GM10248 (cell line): ENCODE measurements around the gene NATD1.

Experiments
- CTCF ChIA-PET: fragments of 300-600 bp; sonication (Branson Sonifier 250); formaldehyde crosslinking; extraction: SDS; loops from one replicate; lab custom pipeline; 2021; ENCODE audit warnings: antibody characterized with exemption; lab: Yijun Ruan, JAX
- POLR2A ChIA-PET: fragments of 350-650 bp; sonication (Branson Sonifier 250); formaldehyde crosslinking; extraction: SDS; loops from one replicate; lab custom pipeline; 2020; ENCODE audit warnings: antibody characterized with exemption; lab: Yijun Ruan, JAX
- DNase-seq: peaks from one replicate; pipeline ENCODE4 v3.0.0; 2012; ENCODE audit errors: extremely low spot score
- TF ChIP-seq, protein P1 (sequence below): IDR thresholded peaks from 2 replicates; pipeline ENCODE4 v1.5.1; 2012; ENCODE audit warnings: mild to moderate bottlenecking, low read depth; ENCODE audit errors: extremely low read depth, missing control alignments, control extremely low read depth

NATD1 gene

DNA sequence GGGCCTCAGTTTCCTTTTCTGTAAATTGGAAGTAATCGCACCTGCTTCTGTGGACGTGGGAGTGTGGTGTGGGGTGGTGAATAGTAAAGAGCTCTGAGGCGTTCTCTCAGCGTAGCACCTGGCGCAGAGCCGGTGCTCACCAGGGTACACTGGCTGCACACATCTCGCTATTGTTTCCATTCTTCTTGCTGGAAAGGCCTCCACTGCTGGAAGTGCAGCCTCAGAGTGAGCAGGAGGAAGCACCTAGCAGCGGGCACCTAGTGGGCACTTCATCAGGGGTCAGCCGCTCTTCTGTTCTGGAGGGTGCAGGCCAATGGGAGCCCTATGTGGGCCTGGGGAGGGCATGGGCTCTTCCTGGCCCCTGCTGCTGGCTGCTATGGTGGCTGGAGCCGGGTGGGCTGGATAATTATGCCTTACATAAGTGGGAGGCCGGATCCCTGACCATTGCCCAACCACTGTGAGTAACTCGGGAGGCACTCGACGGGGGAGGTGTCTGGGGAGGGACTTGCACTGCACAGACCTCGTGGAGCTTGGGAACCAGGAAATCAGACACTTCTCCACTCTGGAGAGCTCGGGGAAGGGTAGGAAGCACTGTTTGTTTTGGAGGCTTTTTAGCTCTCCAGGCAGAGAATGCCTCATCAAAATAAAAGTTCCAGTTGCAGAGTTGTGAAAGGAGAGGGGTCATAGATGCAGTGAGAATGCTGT lies 33.0 kb upstream of the NATD1 start:
- DNase-seq = no peak
- TF ChIP-seq, protein P1, sequence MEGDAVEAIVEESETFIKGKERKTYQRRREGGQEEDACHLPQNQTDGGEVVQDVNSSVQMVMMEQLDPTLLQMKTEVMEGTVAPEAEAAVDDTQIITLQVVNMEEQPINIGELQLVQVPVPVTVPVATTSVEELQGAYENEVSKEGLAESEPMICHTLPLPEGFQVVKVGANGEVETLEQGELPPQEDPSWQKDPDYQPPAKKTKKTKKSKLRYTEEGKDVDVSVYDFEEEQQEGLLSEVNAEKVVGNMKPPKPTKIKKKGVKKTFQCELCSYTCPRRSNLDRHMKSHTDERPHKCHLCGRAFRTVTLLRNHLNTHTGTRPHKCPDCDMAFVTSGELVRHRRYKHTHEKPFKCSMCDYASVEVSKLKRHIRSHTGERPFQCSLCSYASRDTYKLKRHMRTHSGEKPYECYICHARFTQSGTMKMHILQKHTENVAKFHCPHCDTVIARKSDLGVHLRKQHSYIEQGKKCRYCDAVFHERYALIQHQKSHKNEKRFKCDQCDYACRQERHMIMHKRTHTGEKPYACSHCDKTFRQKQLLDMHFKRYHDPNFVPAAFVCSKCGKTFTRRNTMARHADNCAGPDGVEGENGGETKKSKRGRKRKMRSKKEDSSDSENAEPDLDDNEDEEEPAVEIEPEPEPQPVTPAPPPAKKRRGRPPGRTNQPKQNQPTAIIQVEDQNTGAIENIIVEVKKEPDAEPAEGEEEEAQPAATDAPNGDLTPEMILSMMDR = no peak
- CTCF ChIA-PET = interaction anchor here (1.4 to 3.8 kb wide), 3 partner anchors 9 to 226 kb away, joined by 5 to 36 read pairs (median 15); no protein-coding TSS in a partner anchor
- POLR2A ChIA-PET = interaction anchor here (0.7 kb wide), 1 partner anchor 11 kb away, joined by 3 read pairs; no protein-coding TSS in a partner anchor

DNA sequence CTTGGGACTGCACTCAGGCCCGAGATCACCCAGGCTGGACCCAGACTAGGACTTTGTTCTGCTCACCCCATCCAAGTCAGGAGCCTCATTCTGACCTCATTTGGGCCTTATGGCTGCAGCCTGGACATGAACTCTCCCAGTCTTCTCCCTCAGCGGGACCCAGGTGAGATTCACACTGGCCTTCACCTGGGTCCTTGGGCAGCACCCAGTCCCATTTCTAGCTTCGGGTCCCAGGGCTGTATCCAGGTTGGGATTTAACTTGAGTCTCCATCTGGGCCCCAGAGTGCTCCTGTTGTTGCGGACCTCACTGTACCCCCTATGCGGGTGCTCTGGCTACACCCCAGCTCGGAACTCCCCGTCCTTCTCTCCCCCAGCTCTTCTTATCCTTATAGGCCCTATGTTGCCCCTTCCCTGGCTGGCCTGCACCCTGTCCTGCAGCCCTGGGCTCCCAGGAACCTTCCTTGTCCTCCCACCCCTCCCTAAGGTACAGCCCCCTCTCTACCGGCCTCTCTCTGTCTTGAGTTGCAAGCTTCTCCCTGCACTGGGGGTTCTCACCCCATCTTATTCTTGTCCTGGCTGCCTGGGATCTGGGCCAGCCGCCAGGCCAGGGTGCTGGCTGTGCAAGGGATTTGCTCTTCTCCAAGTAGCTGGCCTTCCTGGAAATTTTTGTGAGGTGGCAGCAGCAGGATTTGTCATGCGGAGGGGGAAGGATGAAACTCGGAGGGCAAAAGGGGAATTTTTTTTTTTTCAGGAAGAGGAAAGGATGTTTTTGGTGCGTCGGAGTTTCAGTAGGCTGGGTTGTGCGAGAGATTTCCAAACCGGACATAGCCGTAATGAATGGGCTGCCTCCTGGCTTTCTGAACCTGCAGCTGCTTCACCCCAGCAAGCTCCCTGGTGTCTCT lies 32.2 kb upstream of the NATD1 start:
- POLR2A ChIA-PET = no interaction called here
- CTCF ChIA-PET = interaction anchor here (3.1 to 3.8 kb wide), 2 partner anchors 8 to 227 kb away, joined by 15 to 36 read pairs; no protein-coding TSS in a partner anchor
- no peak for DNase-seq
- TF ChIP-seq, protein P1 = no peak

DNA sequence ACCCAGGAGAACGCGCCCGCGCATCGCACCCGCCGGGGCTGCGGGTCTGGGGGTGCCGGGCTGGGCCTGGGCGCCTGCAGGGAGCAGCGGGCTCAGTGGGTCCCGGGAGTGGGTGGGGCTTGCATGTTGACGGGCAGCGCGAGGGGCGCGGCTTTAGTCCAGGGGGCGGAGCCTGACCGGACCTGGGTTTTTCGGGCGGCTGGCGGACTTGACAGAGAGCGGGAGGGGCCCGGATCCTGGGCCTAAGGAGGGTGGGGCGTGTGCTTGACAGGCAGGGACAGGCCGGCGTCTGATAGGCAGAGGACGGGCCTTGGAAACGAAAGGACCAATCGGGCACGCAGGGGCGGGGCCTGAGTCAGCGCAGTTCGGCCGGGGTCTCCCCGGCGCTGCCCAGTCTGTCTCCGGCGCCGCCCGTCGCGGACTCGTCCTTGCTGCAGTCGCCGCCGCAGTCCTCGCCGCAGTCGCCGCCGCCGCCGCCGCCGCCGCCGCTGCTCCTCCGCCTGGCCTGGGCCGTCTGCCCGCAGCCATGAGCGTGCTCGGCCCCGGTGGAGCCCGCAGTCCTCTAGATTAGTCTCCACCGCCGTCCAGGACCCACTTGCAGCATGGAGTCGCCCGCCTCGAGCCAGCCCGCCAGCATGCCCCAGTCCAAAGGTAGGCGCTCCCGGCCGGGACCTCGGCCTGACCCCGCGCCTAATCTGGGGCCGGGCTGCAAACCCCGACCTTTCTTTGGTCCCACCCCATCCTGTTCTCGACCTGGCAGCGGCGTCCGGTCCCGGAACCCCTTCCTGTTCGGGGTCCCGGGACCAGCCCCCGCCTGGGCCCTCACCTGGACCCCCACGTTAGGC lies 31.3 kb upstream of the NATD1 start, which contains the start of gene MAP2K3:
Gene MAP2K3, plus strand, starts transcription at position 393 of the 845 bp plus-strand sequence. Its CDS starts 210 bp downstream, at position 603.
- POLR2A ChIA-PET = no interaction called here
- CTCF ChIA-PET = interaction anchor here (0.9 to 3.8 kb wide), 2 partner anchors 7 to 228 kb away, joined by 5 to 36 read pairs; no protein-coding TSS in a partner anchor
- TF ChIP-seq, protein P1 = no peak
- DNase-seq = peak; percentile 98

DNA sequence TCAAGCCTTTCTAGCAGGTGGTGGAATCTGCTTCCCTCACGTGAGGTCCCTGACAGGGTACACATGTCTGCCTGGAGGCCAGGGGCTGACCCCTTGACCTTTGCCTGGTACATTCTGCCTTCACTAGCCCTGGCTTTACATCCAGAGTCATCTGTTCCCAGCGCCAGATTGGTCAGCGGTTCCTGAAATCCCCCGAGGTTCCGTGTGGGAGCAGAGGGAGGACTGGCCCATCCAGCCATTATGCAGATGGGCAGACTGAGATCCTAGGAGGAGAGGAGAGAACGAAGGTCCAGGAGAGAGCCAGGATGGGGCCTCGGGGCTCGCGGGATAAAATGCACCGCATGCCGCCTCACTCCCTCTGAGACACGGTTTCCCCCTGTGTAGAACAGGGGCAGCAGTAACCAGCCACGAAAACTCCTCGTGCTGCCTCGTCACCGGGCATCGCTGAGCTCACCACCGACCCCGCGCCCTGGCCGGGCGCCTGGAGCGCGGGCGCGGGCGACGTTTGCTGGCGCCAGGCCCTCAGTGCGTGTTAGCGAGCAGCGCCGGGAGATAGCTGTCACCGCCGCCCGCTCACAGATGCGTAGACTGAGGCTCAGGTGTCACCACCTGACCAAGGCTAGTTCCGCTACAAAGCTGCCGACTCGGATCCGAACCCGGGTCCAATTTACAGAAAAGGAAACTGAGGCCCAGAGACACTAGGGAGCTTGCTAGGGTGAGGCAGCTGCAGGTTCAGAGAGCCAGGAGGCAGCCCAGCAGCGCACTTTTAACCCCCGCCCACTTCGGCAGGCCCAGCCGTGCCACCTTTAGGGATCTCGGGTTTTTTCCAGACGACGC lies 30.5 kb upstream of the NATD1 start:
- ChIA-PET CTCF (interaction anchor here (0.9 kb wide), 1 partner anchor 229 kb away, joined by 5 read pairs; no protein-coding TSS in a partner anchor), POLR2A (no interaction called here)
- TF ChIP-seq, protein P1 = no peak
- DNase-seq = no peak

DNA sequence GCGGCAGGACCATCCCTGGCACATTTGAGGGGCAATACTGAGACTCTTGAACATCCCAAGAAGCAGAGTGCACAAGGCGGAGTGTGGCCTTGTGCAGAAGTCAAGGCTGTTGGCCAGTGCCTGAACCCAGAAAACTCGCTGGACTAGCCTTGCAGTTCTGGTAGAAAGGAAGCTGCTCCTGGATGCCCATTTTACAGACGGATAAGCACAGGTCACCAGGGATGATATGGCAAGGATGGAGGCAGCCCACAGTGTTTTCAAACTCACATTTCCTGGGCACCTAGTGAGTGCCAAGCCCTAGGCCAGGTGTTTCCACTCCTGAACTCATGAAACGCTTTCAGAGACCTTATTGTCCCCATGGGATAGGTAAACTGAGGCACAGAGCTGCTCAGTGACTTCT lies 29.6 kb upstream of the NATD1 start:
- TF ChIP-seq, protein P1 = no peak
- CTCF ChIA-PET = interaction anchor here (1.0 kb wide), 1 partner anchor 229 kb away, joined by 4 read pairs; no protein-coding TSS in a partner anchor
- no peak for DNase-seq
- POLR2A ChIA-PET = no interaction called here
